Retinal pigment epithelial cell (primary cell): ENCODE measurements around the gene MLIP.
"Not testable (repeated sequence)": the region's sequence is repeated elsewhere in the genome, so short reads cannot be mapped to it uniquely, and the experiment has no call there.

ENCODE experiments used
- DNase-seq: peaks from one replicate; pipeline ENCODE4 v3.0.0-alpha.2; 2010; ENCODE audit warnings: low read depth
- H3K4me3 ChIP-seq: 2 replicates; pipeline ENCODE4 v1.5.1; 2011; ENCODE audit warnings: mild to moderate bottlenecking, low read length, control low read depth, moderate library complexity
- CTCF ChIP-seq: conservative IDR thresholded peaks from 2 replicates; pipeline ENCODE4 v1.5.1; 2011; ENCODE audit warnings: low read depth, low read length, control low read depth, inconsistent platforms

Gene MLIP

DNA sequence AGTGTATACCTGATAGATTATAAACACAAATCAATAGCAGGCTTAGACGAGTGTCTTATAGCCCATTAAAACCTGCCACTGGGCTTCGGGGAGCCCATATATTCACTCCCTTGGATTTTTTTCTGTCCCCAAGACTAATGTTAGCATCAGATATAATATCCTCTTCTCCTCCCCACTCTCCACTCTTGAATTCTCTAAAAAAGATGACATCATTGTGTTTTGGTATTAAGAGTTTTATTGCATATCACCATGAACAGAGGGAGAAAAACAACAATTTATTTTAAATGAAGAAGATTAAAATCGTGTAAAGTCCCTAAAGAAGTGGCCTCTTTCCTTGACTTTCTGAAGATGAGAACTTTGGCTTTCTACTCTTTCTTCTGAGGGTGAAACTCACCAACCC, 84.4 kb downstream of the MLIP start:
- no peak overlapping the region for H3K4me3 ChIP-seq
- TF ChIP-seq CTCF, result no peak
- no peak for DNase-seq

- DNase-seq, result no peak
- no peak overlapping the region for H3K4me3 ChIP-seq
- TF ChIP-seq CTCF, result no peak
Observed at GRCh38 chr6:54196905-54197304, 85.7 kb downstream of the MLIP start.

- no peak overlapping the region for H3K4me3 ChIP-seq
- no peak for DNase-seq
- TF ChIP-seq CTCF, result no peak
Observed at GRCh38 chr6:54198134-54198533, 86.9 kb downstream of the MLIP start.

GRCh38 chr6:54203474-54204035, 92.3 kb downstream of the MLIP start:
- not testable (repeated sequence) for DNase-seq, H3K4me3 ChIP-seq

DNA sequence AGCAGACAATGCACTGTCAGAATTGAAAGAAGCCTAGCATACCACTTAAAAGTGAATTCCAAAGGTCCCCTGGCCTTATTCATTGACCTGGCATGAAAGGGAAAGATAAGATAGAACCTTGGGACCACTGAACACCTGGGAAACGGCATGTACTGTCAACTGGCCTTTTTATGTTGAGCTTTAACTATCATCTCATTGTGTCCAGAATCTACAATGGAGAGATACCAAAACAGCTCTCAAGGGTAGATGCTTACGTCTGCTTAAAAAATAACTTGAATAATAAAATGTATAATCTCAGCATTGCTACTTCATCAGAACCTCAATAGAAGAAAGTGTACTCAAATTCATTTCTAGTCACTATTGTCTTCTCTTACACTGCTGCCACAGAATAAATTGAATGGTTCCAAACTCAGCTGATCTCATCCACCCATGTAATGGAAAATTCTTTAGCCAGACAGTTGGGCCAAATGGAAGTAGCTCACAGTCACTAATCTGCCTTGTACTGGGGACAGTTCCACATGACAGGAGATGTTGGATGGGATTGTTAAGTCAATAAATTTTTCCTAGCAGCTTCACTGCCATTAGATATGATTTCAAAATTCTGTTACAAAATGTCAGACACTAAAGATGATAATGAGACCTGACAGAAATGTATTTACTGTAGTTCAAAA, 93.8 kb downstream of the MLIP start:
- H3K4me3 ChIP-seq, result no peak overlapping the region
- no peak for DNase-seq
- TF ChIP-seq CTCF, result no peak

DNA sequence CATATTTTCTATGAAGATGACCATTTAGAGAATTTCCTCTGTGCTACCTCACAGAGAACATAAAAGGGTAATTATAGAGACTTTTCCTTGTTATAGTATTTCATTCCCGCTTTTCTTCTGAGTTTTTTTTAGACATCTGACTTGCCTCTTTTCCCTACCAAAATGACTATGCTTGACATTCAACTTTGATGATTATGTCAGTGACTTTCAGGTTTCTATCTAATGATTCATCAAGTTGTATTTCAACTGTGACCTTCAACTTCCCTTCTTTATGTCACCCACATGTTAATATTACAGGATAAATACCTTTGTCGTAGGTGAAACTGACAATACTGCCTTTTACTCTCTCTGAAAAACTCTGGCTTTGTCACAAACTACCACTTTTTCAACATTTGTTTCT, 95.3 kb downstream of the MLIP start:
- no peak for DNase-seq
- no peak overlapping the region for H3K4me3 ChIP-seq
- no peak for TF ChIP-seq CTCF

GRCh38 chr6:54209983-54210382, 98.7 kb downstream of the MLIP start:
- H3K4me3 ChIP-seq, DNase-seq: not testable (repeated sequence)

- H3K4me3 ChIP-seq, result no peak overlapping the region
- TF ChIP-seq CTCF, result no peak
- DNase-seq, result no peak
Observed at GRCh38 chr6:54214286-54214685, 103.0 kb downstream of the MLIP start.
